Pancreas (tissue), 10 donors: ENCODE measurements around the gene TTC38. TPM values are rescaled to one million over a fixed set of nuclear protein-coding genes. Genes with fewer than 3 reads are reported as not detected.

Experiments used
- ATAC-seq, 4 donors: fragments of 200-7000 bp; cut with Tn5 transposase; one replicate each; pipeline versions ENCODE4 v1.8.0 to v1.9.1; 2020; ENCODE audit warnings: mild to moderate bottlenecking in 4 of 4, moderate library complexity in 4 of 4
- DNase-seq, 6 donors: peaks; one replicate each; pipeline ENCODE4 v3.0.0-alpha.2; 2020
- FAIRE-seq: peaks from 2 replicates; lab custom pipeline; 2012; peaks lifted over from hg19 to GRCh38; lab: Jason Lieb, UNC
- H3K27ac ChIP-seq, 4 donors: fragments of 200-600 bp; sonication (generic); 1 replicate in 3 of 4; 2 replicates in 1 of 4; pipeline versions ENCODE4 v1.5.0 to v1.8.0; 2020
- H3K27me3 ChIP-seq, 4 donors: fragments of 200-600 bp; one replicate each; pipeline ENCODE4 v1.8.0; 2021
- H3K36me3 ChIP-seq, 3 donors: fragments of 200-600 bp; sonication (generic) in 1 of 3; one replicate each; pipeline versions ENCODE4 v1.5.0 to v1.8.0; 2020 to 2021
- H3K4me1 ChIP-seq, 3 donors: fragments of 200-600 bp; one replicate each; pipeline ENCODE4 v1.8.0; 2021
- H3K4me3 ChIP-seq, 4 donors: fragments of 200-600 bp; sonication (generic) in 2 of 4; one replicate each; pipeline versions ENCODE4 v1.5.0 to v1.8.0; 2020 to 2021
- H3K9me3 ChIP-seq, 4 donors: fragments of 200-600 bp; one replicate each; pipeline ENCODE4 v1.8.0; 2021
- WGBS, 2 donors: extraction: QIAGEN DNeasy Blood & Tissue Kit; methylation state at CpG; one replicate each; pipeline ENCODE4 v1.1.7; 2013; 5-methylcytosine and 5-hydroxymethylcytosine counted together
- intact Hi-C, 3 donors: fragments of 100-400 bp; cut with DNase I; formaldehyde crosslinking; loops; one replicate each; pipeline versions ENCODE4 v1.11.1 to v1.14.2; 2022
- polyA plus RNA-seq, 2 donors: library from polyadenylated mRNA; stranded (reverse); fragments of 200-250 nt; gene quantifications; one replicate each; pipeline ENCODE4 v1.2.3, GENCODE V29; 2013
- total RNA-seq, 6 donors: library from RNA; stranded (reverse); fragmentation: NEBNext Ultra II Directional in 4 of 6; extraction: Animal tissue kit (Norgen Biotek cat#: 25700) in 4 of 6; gene quantifications; one replicate each; pipeline versions ENCODE4 v1.2.1 to v1.2.4, GENCODE V29; 2021 to 2023
- TF ChIP-seq, protein P1 (sequence below), 4 donors: fragments of 200-600 bp; sonication (generic) in 3 of 4; IDR thresholded peaks; one replicate each; pipeline versions ENCODE4 v1.5.0 to v1.8.0; 2021; ENCODE audit warnings: antibody characterized with exemption in 4 of 4
- donor health status: healthy with polysubstance abuse.
- donor health status: DM: no; HTN: no; CAD: no; lungs with moderate emphysema.
- donor health status: DM: no; HTN: no; CAD: no.
- donor health status: control.
- donor health status: control.
- donor health status: Bipolar disorder and iron deficiency.
- donor health status: DM: yes; HTN: yes; CAD: no.
- donor health status: DM: no; HTN: no; CAD: no.
- donor health status: DM: no; HTN: no; CAD: no.
- donor health status: DM: yes; HTN: yes; CAD: no.

The TTC38 gene
- total and polyA plus RNA-seq, 8 donors = 18.6 to 32.8 (median 23.3) TPM

DNA sequence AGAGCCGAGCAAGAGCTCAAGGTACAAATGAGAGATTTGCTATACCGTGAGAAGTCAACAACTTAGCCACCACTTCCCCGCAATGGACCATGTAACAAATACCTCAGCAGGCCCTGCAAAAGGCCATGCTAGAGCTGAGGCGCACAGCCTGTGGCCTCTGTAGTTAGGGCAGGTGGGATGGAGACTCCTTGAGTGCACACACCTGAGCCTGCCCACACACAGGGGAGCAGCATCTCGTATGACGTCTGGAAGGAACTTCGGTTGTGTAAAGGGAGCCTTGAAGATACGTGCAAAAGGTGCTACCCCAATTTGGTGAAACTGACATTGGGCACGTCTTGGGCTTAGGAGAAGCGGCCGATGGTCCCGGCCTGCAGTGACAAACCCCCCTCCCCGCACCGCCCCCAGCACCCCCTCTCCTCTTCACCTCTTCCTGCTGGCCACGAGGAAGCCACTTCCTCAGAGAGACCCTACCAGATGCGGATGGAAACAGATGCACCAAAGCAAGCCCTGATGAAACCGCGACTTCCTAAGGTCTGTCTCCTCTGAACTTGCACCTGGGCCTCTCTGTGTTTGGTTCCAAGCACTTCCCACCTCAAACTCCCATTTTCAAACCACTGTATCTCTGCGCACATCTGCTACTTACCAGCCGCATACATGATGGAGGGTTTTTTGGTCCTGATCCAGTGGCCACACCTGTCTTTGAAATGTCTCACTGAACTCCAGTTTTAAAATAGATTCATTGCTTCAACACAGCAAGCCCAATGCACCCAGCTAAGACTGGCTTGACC is 28.4 kb upstream of the TTC38 start:
- Histone ChIP-seq H3K4me3 (no peak overlapping the region), H3K4me1 (peaks cover 0 to 8% (median 0%) of the 10 kb centered on the region in 3 donors), H3K36me3 (peaks cover 0 to 5% (median 0%) of the 10 kb centered on the region in 3 donors), H3K9me3 (no peaks in the 10 kb centered on the region), H3K27ac (no peak overlapping the region), H3K27me3 (no peaks in the 10 kb centered on the region)
- 90 to 96% methylated on average over 19 to 20 of the region's 20 CpGs for WGBS, 2 donors
- FAIRE-seq (no peak), DNase-seq (no peak), ATAC-seq (no peak)
- intact Hi-C loops = loop anchor here in 1 of 3 donors (10.0 kb wide), 2 partner anchors 65 to 95 kb away; no protein-coding TSS in a partner anchor
- TF ChIP-seq, protein P1, sequence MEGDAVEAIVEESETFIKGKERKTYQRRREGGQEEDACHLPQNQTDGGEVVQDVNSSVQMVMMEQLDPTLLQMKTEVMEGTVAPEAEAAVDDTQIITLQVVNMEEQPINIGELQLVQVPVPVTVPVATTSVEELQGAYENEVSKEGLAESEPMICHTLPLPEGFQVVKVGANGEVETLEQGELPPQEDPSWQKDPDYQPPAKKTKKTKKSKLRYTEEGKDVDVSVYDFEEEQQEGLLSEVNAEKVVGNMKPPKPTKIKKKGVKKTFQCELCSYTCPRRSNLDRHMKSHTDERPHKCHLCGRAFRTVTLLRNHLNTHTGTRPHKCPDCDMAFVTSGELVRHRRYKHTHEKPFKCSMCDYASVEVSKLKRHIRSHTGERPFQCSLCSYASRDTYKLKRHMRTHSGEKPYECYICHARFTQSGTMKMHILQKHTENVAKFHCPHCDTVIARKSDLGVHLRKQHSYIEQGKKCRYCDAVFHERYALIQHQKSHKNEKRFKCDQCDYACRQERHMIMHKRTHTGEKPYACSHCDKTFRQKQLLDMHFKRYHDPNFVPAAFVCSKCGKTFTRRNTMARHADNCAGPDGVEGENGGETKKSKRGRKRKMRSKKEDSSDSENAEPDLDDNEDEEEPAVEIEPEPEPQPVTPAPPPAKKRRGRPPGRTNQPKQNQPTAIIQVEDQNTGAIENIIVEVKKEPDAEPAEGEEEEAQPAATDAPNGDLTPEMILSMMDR (IDR thresholded peaks at IDR 0.05) = no peak

DNA sequence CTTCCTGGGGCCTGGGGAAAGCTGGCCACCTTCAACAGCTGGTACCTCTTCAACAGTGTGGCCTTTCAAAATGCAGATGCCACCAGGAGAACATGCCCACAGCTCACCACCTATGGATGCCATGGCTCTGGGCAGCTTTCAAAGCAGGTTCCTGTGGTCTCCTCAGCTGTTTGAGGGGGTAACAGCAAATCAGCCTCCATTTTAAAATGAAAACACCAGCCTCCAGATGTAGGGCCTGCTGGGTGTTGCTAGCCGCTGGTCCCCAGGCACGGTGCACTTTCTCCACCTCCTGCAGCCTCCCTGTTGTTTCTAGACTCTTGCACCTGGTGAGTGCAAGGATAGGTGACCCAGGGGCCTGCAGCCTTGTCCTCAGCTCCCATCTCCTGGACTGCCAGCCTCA is 27.7 kb upstream of the TTC38 start:
- ATAC-seq (no peak), FAIRE-seq (no peak), DNase-seq (no peak)
- peaks cover 0 to 2% (median 0%) of the 10 kb centered on the region in 3 donors for H3K36me3 ChIP-seq
- TF ChIP-seq, protein P1 (IDR thresholded peaks at IDR 0.05) = no peak
- 86 to 93% methylated on average over 2 of the region's 2 CpGs for WGBS, 2 donors
- intact Hi-C loops = loop anchor here in 1 of 3 donors (10.0 kb wide), 2 partner anchors 65 to 95 kb away; no protein-coding TSS in a partner anchor
- H3K27ac ChIP-seq = no peak overlapping the region
- H3K4me1 ChIP-seq = peaks cover 0 to 8% (median 0%) of the 10 kb centered on the region in 3 donors
- H3K27me3 ChIP-seq = no peaks in the 10 kb centered on the region
- H3K4me3 ChIP-seq = no peak overlapping the region
- no peaks in the 10 kb centered on the region for H3K9me3 ChIP-seq

DNA sequence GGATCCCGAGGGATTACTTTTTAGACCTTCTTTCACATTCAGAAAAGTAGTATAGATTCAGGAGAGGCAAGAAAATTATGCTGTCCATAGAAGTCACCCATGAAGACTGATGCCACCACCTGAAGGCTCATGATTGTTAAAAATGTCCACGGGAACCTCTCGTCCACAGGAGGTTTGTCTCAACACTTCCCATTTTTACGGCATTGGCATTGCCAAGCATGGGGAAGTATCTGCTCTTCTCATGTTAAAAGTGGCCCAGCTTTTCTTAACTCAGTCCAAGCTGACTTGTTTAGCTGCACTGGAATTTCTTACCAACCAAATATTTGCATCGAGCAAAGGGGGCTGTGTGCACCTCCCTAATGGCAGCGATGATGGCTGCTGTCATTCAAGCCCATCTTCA is 27.3 kb upstream of the TTC38 start:
- peak overlapping the region in 1 of 4 donors; percentile 53 for H3K27ac ChIP-seq
- FAIRE-seq (no peak), ATAC-seq (peak in 1 of 4 donors; percentile 6), DNase-seq (no peak)
- no peaks in the 10 kb centered on the region for H3K9me3 ChIP-seq
- H3K4me1 ChIP-seq = peaks cover 0 to 8% (median 0%) of the 10 kb centered on the region in 3 donors
- no peaks in the 10 kb centered on the region for H3K36me3 ChIP-seq
- TF ChIP-seq, protein P1 (IDR thresholded peaks at IDR 0.05) = no peak
- WGBS, 2 donors = 81 to 83% methylated on average over 6 of the region's 6 CpGs
- no peaks in the 10 kb centered on the region for H3K27me3 ChIP-seq
- intact Hi-C loops = loop anchor here in 1 of 3 donors (10.0 kb wide), 2 partner anchors 64 to 96 kb away; no protein-coding TSS in a partner anchor
- H3K4me3 ChIP-seq = no peak overlapping the region

DNA sequence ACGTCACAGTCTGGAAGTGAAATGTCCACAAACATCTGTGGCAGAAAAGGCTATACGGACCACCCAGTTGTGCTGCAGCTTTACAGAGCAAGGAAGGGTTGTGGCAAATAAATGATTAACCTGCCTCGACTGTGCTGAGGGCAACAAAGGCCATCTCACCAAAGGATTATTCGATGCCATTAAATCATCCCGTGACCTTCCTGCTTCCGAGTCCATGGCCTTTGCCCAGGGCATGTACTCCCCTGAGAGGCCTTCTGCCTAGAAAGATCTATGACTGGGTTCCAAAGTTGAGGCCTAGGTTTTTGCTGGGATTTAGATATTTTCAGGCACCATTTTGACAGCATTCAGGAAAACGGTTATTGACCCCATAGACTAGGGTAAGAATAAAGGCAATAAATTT is 26.9 kb upstream of the TTC38 start:
- Histone ChIP-seq H3K27me3 (no peaks in the 10 kb centered on the region), H3K27ac (peak overlapping the region in 2 of 4 donors; percentile 31 to 53), H3K4me3 (no peak overlapping the region), H3K4me1 (peaks cover 0 to 8% (median 0%) of the 10 kb centered on the region in 3 donors), H3K36me3 (no peaks in the 10 kb centered on the region), H3K9me3 (no peaks in the 10 kb centered on the region)
- intact Hi-C loops = loop anchor here in 1 of 3 donors (10.0 kb wide), 2 partner anchors 64 to 96 kb away; no protein-coding TSS in a partner anchor
- DNase-seq (no peak), FAIRE-seq (no peak), ATAC-seq (peak in 1 of 4 donors; percentile 8)
- 51 to 69% methylated on average over 7 of the region's 7 CpGs for WGBS, 2 donors
- TF ChIP-seq, protein P1 (IDR thresholded peaks at IDR 0.05) = no peak
